GM21381 (cell line): Measurements from ENCODE around the gene MYO15B.

Experiments used
- ATAC-seq: cut with Tn5 transposase; IDR thresholded peaks from one replicate; pipeline ENCODE4 v1.9.1; 2021; ENCODE audit warnings: mild to moderate bottlenecking, moderate library complexity; ENCODE audit not compliant: unreplicated experiment

Gene MYO15B

DNA sequence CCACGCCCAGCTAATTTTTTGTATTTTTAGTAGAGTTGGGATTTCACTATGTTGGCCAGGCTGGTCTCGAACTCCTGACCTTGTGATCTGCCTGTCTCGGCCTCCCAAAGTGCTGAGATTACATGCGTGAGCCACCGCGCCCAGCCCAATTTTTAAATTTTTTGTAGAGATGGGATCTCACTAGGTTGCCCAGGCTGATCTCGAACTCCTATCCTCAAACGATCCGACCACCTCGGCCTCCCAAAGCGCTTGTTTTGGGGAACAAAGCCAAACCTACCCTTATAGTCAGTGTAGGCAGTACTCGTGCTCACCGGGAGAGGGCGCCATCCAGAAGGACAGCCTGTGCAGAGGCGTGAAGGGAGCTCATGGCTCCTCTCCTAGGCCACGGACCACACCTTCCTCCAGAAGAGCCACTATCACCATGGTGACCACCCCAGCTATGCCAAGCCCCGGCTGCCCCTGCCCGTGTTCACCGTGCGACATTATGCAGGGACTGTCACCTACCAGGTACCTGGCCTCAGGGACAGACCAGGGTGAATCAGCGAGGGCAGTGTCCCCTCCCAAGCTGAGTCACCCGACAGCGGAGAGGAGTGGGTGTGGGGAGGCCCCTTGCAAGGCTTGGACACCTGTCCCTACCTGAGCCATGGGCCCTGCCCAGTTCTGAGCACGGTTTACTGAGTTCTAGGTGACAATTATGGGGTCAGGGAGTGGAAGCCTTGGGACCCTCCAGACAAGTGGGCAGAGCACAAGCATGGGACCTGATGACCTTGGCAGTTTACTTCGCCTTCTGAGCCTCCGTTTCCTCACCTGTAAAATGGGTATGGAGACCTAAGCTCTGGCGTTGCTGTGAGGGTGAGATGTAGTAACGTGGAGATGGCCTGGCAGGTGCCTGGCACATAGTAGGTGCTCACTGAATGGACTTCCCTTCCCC is 13.7 kb downstream of the MYO15B start:
- ATAC-seq = no peak

DNA sequence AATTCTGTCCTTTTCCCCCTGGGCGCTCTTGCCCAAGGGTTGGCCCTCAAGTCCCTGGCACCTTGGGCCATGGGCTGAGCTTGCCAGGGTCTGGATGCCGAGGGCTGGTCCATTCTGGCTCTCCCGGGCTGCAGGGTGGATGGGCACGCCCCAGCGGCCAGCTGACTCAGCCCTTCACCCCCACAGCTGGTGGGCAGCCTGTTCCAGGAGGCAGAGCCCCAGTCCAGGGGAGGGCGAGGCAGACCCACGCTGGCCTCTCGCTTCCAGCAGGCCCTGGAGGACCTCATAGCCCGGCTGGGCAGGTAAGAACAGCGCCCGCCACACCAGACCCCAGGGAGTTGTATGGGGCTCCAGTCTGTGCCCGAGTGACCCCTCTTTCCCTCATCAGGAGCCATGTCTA is 15.0 kb downstream of the MYO15B start:
- ATAC-seq = no peak

DNA sequence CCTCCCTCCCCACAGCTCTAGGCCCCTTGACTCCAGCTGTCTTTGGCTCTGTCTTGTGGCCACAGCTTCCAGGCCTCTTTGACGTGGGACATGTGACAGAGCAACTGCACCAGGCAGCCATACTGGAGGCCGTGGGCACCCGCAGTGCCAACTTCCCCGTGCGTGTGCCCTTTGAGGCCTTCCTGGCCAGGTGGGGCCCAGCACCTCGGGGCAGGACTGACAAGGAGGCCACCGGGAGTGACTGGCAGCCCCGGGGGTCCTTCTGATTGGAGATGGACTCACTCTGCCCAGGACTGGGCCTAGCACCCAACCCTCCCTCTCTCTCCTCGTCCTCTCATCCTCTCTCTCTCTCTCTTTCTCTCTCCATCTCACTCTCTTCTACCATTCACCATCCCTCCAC is 15.5 kb downstream of the MYO15B start:
- no peak for ATAC-seq

DNA sequence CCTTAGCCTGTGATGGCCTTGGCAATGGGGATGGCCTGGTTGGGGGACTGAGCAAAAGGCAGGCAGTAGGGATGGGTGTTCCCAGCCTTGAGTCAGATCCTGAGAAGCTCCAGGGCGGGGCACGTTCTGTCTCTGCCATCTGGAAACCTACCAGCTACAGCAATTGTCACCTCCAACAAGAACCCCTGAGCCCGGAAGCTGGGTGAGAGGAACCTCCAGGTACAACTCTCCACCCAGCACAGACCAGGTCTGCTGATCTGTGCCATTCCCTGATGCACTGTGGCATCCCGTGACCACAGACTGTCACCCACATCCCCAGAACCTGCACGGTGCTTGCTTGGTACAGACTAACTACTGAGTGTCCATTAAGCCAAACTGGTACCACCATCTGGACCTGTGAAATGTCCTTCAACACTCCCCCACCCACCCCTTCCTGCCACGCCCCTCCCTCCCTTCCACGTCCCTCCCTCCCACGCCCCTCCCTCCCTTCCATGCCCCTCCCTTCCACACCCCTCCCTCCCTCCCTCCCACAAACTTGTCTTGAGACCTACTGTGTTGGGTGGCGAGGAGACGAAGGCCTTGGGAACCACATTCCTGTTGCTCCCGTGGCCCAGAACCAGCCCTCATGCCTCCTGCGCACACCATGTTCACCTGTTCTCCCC is 16.6 kb downstream of the MYO15B start:
- no peak for ATAC-seq

DNA sequence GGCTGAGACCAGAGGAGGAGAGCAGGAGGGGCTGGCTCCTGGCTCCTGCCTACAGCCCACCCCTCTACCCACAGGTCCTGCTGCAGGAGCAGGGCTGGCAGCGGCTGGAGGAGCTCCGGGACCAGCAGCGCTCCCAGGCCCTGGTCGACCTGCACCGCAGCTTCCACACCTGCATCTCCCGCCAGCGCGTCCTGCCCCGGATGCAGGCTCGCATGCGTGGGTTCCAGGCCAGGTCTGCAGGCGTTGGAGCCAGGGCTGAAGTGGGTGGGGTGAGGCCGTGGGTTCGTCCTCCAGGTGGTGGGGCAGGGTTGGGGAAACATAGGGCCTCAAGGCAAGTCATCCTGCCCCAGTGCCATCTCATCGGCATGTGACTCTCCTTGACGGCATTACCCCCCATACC is 18.2 kb downstream of the MYO15B start:
- ATAC-seq = no peak

DNA sequence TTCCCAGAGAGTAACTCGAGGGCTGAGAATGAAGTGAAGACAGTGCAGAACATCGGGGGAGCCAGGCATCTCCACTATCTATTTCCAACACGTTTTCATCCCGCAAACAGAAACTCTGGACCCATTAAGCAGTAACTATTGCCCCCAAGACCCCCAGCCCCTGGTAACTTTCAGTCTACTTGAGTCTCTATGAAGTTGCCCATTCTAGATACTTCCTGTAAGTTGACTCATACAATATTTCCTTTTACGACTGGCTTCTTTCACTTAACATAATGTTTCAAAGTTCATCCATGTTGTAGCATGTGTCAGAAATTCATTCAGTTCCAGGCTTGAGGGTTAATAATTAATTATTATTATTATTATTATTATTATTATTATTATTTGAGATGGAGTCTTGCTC is 19.5 kb downstream of the MYO15B start:
- no peak for ATAC-seq

DNA sequence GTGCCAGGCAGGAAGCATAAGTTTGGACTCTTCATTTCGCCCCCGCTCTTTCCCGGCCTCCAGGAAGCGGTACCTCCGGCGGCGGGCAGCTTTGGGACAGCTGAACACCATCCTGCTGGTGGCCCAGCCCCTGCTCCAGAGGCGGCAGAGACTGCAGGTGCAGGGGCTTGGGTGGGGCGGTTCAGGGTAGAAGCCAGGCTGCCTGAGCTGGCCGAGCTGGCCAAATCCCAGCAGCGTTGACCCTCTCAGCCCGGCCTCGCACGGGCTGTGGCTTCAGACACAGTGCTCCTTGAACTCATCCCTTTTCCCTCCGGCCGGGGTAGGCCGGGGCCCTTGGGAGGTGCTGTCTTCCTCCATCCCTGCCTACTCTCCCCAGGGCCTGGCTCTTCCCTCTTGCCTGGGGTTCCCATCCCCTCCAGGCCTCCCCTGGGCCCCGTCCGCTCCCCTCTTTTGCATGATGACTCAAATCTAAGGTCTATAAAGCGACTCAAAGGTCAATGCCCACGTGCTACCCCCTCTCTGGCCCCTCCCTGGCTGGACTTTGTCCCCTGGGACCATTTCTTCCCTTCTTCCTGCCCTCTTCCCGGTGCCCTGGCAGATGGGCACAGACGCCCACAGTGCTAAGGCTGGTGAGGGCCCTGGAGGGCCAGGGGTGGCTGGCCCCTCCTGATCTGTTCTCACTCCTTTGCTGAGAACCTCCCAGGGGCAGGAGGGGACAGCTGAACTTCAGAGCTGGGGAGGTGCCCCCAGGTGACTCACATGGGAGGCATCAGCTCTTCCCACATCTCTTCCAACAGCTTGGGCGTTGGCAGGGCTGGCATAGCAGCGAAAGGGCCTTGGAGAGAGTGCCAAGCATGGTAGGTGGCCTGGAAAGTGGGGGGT is 22.7 kb downstream of the MYO15B start:
- ATAC-seq = no peak

DNA sequence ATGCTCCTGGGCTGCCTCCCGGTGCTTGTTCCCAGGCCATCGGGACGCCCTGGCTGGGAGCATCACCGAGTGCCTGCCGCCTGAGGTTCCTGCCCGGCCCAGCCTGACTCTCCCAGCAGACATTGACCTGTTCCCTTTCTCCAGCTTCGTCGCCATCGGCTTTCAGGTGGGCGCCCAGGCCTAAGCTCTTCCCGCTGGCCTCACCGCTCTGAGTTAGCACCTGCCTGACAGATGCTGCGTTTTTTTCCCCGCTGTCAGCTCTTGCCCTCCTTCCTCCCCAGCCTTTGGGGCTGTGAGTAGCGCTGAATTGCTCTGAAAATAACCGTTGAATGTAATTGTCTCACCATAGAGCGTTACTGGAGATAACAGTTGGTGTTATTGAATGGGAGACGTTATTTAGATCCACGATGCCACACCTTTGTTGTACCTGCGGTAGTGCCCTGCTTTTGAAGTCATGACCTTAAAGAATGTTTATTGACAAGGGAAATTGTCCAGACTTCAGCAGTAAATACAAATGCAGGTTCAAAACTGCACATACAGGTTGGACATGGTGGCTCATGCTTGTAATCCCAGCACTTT is 24.3 kb downstream of the MYO15B start:
- no peak for ATAC-seq

DNA sequence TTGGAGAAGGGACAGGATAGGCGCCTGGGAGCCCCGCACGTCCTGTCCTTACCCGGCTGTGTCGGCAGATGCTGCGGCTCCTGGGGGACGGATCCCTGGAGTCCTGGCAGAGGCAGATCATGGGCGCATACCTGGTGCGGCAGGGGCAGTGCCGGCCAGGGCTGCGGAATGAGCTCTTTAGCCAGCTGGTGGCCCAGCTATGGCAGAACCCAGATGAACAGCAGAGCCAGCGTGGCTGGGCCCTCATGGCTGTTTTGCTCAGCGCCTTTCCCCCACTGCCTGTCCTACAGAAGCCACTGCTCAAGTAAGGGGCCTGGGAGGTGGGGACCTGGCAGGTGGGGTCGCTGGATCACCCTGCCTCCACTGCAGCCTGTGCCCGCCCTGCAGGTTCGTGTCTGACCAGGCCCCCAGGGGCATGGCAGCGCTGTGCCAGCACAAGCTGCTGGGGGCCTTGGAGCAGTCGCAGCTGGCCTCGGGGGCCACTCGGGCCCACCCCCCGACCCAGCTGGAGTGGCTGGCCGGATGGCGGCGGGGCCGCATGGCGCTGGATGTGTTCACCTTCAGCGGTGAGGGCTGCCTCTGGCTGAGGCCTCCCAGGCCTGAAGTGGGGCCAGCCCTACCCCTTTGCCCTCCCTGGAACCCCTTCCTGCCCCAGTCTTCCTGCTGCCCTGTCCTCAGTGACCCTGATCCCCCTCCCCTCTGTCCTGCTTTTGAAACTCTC is 25.5 kb downstream of the MYO15B start:
- no peak for ATAC-seq

DNA sequence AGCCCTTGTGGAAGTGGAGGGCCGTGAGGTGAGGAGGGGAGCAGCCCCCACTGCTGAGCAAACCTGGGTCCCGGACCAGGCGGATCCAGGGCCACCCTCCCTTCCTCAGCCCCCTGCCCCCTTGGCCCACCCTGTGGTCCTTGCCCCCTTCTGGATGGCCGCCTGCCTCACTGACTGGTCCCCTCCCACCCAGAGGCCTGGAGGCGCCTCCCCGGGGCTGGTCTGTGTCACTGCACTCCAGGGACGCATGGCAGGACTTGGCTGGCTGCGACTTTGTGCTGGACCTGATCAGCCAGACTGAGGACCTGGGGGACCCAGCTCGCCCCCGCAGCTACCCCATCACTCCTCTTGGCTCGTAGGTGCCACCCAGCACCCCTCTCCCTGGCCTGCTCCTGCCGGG is 26.4 kb downstream of the MYO15B start:
- ATAC-seq = no peak

DNA sequence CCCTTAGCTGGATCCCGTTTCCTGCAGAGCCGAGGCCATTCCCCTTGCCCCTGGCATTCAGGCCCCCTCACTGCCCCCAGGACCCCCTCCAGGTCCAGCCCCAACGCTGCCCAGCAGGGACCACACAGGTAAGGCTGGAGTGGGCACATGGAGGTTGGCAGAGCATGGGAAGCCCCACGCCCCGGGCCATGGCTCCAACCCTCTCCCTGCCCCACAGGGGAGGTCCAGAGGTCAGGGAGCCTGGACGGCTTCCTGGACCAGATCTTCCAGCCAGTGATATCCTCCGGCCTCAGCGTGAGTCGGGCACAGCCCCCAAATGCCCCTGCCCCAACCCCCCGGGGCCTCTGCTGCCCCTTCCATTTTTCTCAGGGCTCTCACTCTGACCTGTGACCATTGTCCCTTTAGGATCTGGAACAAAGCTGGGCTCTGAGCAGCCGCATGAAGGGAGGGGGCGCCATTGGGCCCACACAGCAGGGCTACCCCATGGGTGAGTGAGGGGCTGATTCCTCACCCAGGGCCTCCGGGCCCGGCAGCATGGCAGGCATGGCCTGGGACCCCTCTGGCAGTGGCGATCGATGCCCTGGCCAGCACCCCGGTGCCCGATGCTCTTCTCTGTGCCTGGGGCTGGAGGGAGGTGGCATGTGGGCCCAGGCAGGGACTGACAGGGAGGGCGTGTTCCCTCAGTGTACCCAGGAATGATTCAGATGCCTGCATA is 27.1 kb downstream of the MYO15B start:
- ATAC-seq = no peak

DNA sequence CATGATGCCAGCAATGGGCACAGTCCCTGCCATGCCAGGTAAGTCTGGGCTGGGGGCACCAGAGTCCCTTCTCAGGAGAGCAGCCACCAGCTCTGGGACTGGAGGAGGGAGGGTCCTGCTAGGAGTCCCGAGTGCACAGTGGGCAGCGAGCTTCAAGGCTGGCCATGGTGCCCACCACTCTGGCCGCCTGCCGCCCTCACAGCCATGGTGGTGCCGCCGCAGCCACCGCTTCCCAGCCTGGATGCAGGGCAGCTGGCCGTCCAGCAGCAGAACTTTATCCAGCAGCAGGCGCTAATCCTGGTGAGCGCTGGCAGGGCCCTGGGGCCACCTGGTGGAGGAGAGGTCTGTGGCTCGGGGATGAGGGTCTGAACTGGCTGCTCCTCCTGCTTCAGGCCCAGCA is 27.7 kb downstream of the MYO15B start:
- no peak for ATAC-seq

DNA sequence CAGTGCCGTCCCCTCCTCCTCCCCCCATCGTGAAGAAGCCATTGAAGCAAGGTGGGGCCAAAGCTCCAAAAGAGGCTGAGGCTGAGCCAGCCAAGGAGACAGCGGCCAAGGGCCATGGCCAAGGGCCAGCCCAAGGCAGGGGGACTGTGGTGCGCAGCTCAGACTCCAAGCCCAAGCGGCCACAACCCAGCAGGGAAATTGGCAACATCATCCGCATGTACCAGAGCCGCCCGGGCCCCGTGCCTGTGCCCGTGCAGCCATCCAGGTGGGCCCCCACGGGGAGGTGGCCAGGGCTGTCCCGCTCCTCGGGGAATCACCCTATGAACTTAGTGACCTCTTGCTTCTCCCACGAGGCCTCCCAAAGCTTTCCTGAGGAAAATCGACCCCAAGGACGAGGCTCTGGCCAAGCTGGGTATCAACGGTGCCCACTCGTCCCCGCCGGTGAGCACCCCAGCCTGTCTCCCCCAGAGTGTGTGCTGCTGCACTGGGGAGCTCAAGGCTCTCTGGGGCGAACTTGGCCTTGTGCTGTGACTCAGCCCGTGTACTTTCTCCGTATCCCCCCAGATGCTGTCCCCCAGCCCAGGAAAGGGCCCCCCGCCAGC is 29.0 kb downstream of the MYO15B start:
- no peak for ATAC-seq

DNA sequence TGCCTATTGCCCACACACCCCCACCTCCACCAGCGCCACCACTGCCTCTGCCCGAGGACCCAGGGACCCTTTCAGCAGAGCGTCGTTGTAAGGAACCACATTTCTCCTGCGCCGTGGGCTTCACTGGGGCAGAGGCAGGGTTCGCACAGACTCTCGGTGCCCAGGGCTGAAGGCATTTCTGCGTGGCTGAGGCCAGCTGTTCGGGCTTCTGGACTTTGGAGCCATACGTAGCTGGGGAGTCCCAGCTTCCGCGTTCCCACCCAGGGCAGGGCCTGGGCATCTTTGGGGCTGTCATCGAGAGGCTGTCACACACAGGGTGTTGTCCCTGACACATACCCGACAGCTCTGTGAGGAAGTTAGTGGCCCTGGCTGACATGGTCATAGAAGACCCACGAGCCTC is 29.6 kb downstream of the MYO15B start:
- ATAC-seq = no peak

DNA sequence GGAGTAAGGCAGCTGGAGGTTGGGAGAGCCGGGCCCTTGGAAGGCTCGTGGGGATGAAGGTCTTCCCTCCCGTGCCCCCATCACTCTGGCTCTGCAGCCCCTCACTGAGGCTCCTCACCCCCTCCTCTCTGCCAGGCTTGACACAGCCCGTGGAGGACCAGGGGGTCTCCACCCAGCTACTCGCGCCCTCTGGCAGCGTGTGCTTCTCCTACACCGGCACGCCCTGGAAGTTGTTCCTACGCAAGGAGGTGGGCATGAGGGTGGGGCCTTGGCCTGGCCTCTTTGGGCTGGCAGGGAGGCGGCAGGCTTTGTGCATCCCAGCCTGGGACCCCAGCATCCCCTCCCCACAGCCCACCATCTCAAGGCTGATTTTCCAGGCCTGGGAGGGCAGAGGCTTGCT is 30.1 kb downstream of the MYO15B start:
- ATAC-seq = no peak

DNA sequence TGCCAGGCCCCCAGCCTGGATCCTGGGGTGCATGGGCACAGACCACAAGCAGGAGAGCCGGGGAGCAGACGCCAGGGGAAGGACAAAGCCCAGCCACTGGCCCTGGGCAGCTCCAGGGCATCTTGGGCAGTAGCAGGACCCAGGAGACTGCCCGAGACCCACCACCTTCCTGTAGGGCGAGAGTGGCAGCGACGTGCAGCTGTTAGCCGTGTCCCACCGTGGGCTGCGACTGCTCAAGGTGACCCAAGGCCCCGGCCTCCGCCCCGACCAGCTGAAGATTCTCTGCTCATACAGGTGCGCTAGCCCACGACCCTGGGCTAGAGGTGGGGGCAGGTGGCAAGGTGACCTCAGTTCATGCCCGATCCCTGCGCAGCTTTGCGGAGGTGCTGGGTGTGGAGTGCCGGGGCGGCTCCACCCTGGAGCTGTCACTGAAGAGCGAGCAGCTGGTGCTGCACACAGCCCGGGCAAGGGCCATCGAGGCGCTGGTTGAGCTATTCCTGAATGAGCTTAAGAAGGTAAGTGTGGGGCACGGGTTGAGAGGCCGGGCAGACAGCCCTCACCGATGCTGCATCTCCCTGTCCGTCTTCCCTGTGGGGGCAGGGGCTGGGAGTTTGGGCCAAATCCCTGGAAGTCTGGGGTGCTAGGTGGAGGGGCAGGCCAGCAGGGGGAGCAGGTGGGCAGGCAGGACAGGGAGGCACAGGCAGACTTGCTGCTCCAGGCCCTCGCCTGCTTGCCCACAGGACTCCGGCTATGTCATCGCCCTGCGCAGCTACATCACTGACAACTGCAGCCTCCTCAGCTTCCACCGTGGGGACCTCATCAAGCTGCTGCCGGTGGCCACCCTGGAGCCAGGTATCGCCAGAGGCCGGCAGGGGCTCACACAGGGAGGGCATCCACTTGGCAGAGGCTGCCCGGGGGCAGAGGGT is 32.2 kb downstream of the MYO15B start:
- ATAC-seq = no peak

DNA sequence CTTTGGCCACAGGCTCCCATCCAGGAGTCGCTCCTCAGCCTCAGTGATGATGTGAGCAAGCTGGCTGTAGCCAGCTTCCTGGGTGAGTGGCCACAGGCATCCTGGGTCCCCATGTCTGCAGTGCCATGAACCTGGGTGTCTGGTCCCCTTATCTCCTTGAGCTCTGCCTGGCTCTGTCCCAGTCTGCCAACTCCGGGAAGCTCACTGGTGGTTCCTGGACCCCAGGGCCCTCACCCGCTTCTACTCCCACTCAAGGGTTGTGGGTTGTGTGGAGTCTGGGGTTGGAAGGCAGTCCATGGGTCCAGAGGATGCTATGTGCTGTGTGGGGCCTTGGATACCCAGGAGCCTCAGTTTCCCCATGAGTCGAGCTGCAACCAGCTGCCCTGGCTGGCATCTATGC is 33.9 kb downstream of the MYO15B start:
- ATAC-seq = no peak

DNA sequence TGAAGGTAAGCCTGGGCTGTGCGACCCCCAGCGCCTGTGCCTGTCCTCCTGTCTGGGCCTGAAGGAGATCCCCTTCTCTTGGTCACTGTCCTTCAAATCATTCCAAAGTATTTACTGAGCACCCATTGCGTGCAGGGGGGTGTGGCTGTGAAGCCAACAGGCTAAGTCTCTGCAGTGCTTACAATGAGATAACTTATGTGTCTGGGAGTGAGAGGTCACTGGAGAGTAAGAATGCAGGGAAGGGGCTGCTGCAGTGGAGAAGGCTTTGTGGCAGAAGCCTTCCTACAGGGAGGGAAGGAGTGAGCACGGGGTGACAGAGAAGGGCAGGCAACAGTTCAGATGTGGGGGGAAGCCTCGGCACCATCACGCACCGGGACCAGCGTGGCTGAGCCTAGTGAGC is 34.5 kb downstream of the MYO15B start:
- ATAC-seq = no peak
